K562 (cell line): ENCODE measurements around the gene IL23A. TPM values are rescaled to one million over a fixed set of nuclear protein-coding genes. Genes with fewer than 3 reads are reported as not detected.
"Not testable (repeated sequence)": the region's sequence is repeated elsewhere in the genome, so short reads cannot be mapped to it uniquely, and the experiment has no call there.

Source experiments
- ATAC-seq: fragments of 200-7000 bp; cut with Tn5 transposase; 3 replicates; pipeline ENCODE4 v1.9.1; 2020; ENCODE audit warnings: moderate library complexity
- BruUV-seq: library from RNA; stranded (reverse); fragments of 400-500 nt; replicated peaks from 2 replicates; lab custom pipeline; 2021; lab: Mats Ljungman, UMichigan
- CTCF ChIA-PET: fragments of 300-600 bp; formaldehyde crosslinking; extraction: SDS; loops from one replicate; lab custom pipeline; 2021; ENCODE audit warnings: low intra/inter-chr PET ratio; lab: Yijun Ruan, JAX
- POLR2A ChIA-PET: fragments of 300-600, 350-650 bp; sonication (Branson Sonifier 250); formaldehyde crosslinking; extraction: SDS; loops from one replicate; lab custom pipeline; 2021; ENCODE audit warnings: antibody characterized with exemption, inconsistent platforms; lab: Yijun Ruan, JAX
- DNase-seq, 4 experiments: peaks; one replicate each; pipeline versions ENCODE4 v3.0.0 to v3.0.0-alpha.2; 2011 to 2018; ENCODE audit warnings: low spot score in 3 of 4, mixed read lengths in 3 of 4; ENCODE audit errors: extremely low read depth in 1 of 4
- FAIRE-seq: peaks from 2 replicates; lab custom pipeline; 2011; peaks lifted over from hg19 to GRCh38; lab: Jason Lieb, UNC
- H2AFZ ChIP-seq: 2 replicates; pipeline ENCODE4 v1.6.0; 2011; ENCODE audit warnings: low read depth, low read length, control low read depth, inconsistent platforms
- H3K27ac ChIP-seq: fragments of 200-600 bp; 3 replicates; pipeline ENCODE4 v1.8.0; 2011; ENCODE audit warnings: low read depth, mild to moderate bottlenecking, control low read depth, inconsistent platforms, low read length, moderate library complexity, mixed read lengths; ENCODE audit errors: extremely low read depth
- H3K27me3 ChIP-seq, 2 experiments: fragments of 300-600 bp in 1 of 2; 2 replicates in 1 of 2; 3 replicates in 1 of 2; pipeline versions ENCODE4 v1.6.0 to v1.8.0; 2011; ENCODE audit warnings: inconsistent platforms in 2 of 2, low read length in 2 of 2, mild to moderate bottlenecking in 1 of 2, mixed read lengths in 1 of 2, moderate library complexity in 1 of 2; ENCODE audit not compliant: control insufficient read depth in 2 of 2, insufficient read depth in 2 of 2
- H3K36me3 ChIP-seq: fragments of 300-600 bp; 3 replicates; pipeline ENCODE4 v1.8.0; 2011; ENCODE audit warnings: mild to moderate bottlenecking, low read length, inconsistent platforms; ENCODE audit not compliant: control insufficient read depth, insufficient read depth
- H3K4me1 ChIP-seq, 2 experiments: fragments of 200-600 bp in 1 of 2; replicated peaks in 1 of 2; 2 replicates in 1 of 2; 3 replicates in 1 of 2; pipeline versions ENCODE4 v1.5.1 to v1.8.0; 2011; ENCODE audit warnings: inconsistent platforms in 2 of 2, low read length in 2 of 2, mild to moderate bottlenecking in 1 of 2, mixed read lengths in 1 of 2, moderate library complexity in 1 of 2; ENCODE audit not compliant: control insufficient read depth in 2 of 2, insufficient read depth in 2 of 2
- H3K4me2 ChIP-seq: 2 replicates; pipeline ENCODE4 v1.6.1; 2011; ENCODE audit warnings: low read length, control low read depth, inconsistent platforms, mixed read lengths; ENCODE audit not compliant: insufficient read depth
- H3K4me3 ChIP-seq: fragments of 200-600 bp; sonication (generic), shearing (Covaris generic); 2 replicates; pipeline ENCODE4 v1.5.1; 2016; ENCODE audit warnings: control low read depth, inconsistent platforms
- H3K79me2 ChIP-seq: fragments of 200-600 bp; 3 replicates; pipeline ENCODE4 v1.8.0; 2011; ENCODE audit warnings: low read length, inconsistent platforms; ENCODE audit not compliant: control insufficient read depth, insufficient read depth
- H3K9ac ChIP-seq, 2 experiments: 2 replicates each; pipeline versions ENCODE4 v1.6.0 to v1.6.1; 2011; ENCODE audit warnings: low read depth in 2 of 2, low read length in 2 of 2, control low read depth in 1 of 2, inconsistent platforms in 1 of 2, mild to moderate bottlenecking in 1 of 2, mixed read lengths in 1 of 2; ENCODE audit not compliant: insufficient read depth in 1 of 2
- H3K9me1 ChIP-seq: one replicate; pipeline ENCODE4 v1.6.0; 2011; ENCODE audit warnings: inconsistent platforms, mild to moderate bottlenecking, low read length, moderate library complexity; ENCODE audit not compliant: control insufficient read depth, insufficient read depth
- H3K9me3 ChIP-seq: replicated peaks from 2 replicates; pipeline ENCODE4 v1.5.1; 2011; ENCODE audit warnings: low read depth, low read length, inconsistent platforms; ENCODE audit not compliant: control insufficient read depth, insufficient read depth
- H4K20me1 ChIP-seq: replicated peaks from 2 replicates; pipeline ENCODE4 v1.6.1; 2011; ENCODE audit warnings: low read length, inconsistent platforms, mixed read lengths; ENCODE audit not compliant: control insufficient read depth, insufficient read depth
- RBM25 ChIP-seq: fragments of 200-400 bp; formaldehyde crosslinking; IDR thresholded peaks from 2 replicates; pipeline ENCODE4 v1.6.1; 2018; ENCODE audit warnings: low read length, low read depth, moderate library complexity; ENCODE audit not compliant: severe bottlenecking
- ZBTB33 ChIP-seq: sonication (generic); formaldehyde crosslinking; IDR thresholded peaks from 2 replicates; pipeline ENCODE4 v1.8.1; 2023; ENCODE audit warnings: mild to moderate bottlenecking, missing genetic modification reagents
- ZNF121 ChIP-seq: sonication (generic); formaldehyde crosslinking; conservative IDR thresholded peaks from 2 replicates; pipeline ENCODE4 v1.8.0; 2022; ENCODE audit warnings: missing genetic modification reagents
- WGBS: fragments of 100-300 bp; shearing (Covaris generic); methylation state at CpG from one replicate; pipeline ENCODE4 v1.1.6; 2016; ENCODE audit warnings: low coverage, mixed read lengths; ENCODE audit not compliant: insufficient coverage; ENCODE audit errors: missing lambda C conversion rate; 5-methylcytosine and 5-hydroxymethylcytosine counted together
- in situ Hi-C: fragments of 300-500 bp; cut with MboI; formaldehyde crosslinking; loops from 4 replicates; pipeline ENCODE4 v1.15.0; 2018; ENCODE audit warnings: inconsistent platforms, mixed read lengths
- intact Hi-C: fragments of 100-400 bp; cut with micrococcal nuclease; formaldehyde crosslinking; loops from 2 replicates; pipeline ENCODE4 v1.14.2; 2022
- polyA plus RNA-seq, 8 experiments: library from polyadenylated mRNA; depleted of rRNA in 4 of 8; stranded (reverse) in 5 of 8; unstranded in 3 of 8; fragments of >200 nt; fragmentation: Nextera tagmentation in 2 of 8; fragmentation: Illumina TruSeq in 1 of 8; extraction: Ambion mirVana in 2 of 8; extraction: Trizol in 1 of 8; gene quantifications; 2 replicates each; pipeline versions ENCODE4 v1.2.1 to v1.2.3, GENCODE V29; 2011 to 2014; ENCODE audit warnings: inconsistent platforms in 1 of 8, missing spikeins in 1 of 8
- total RNA-seq, 7 experiments: library from RNA; depleted of rRNA in 6 of 7; stranded (reverse); fragments of >200 nt in 6 of 7; fragmentation: Illumina TruSeq in 2 of 7; extraction: Trizol in 2 of 7; gene quantifications; 2 replicates each; pipeline versions ENCODE4 v1.2.1 to v1.2.3, GENCODE V29; 2011 to 2021; ENCODE audit warnings: low replicate concordance in 1 of 7

The IL23A gene
- total and polyA plus RNA-seq, 9 of the 15 experiments (the other 6 are each of a cell fraction or from before 2014, with no cell fraction given), result 4.4 to 37.2 (median 9.6) TPM

GRCh38 chr12:56335527-56335926 lies 3.2 kb upstream of the IL23A start:
- H3K4me3 ChIP-seq, ATAC-seq, H3K9me3 ChIP-seq, CTCF ChIA-PET, BruUV-seq, in situ Hi-C loops, DNase-seq, H3K4me2 ChIP-seq, H3K9me1 ChIP-seq, FAIRE-seq, intact Hi-C loops, H4K20me1 ChIP-seq, H3K36me3 ChIP-seq, H3K27me3 ChIP-seq: not testable (repeated sequence)
- WGBS, result 84% methylated on average over 8 of the region's 8 CpGs
- POLR2A ChIA-PET, result interaction anchor here (0.6 to 19.0 kb wide), 7 partner anchors 13 to 129 kb away, joined by 3 to 274 read pairs (median 4); partner anchors contain the start of genes APOF, CNPY2, RNF41 and STAT2
- Histone ChIP-seq H3K79me2 (peaks cover 24% of the 10 kb centered on the region), H3K4me1 (peaks cover 27 to 58% of the 10 kb centered on the region in 2 experiments), H3K9ac (peak overlapping the region in 1 of 2 experiments; percentile 69; a peak in 1 of 4 replicates), H2AFZ (peak overlapping the region; percentile 88; the same call in 1 of the 2 replicates), H3K27ac (peak overlapping the region; percentile 84)
- TF ChIP-seq RBM25, result peak; percentile 38
- peak; percentile 80 for TF ChIP-seq ZNF121 (CRISPR knock-in tag)
- peak; percentile 88; the same call in 1 of the 2 replicates for TF ChIP-seq ZBTB33 (CRISPR knock-in tag)
